ENCODE results near the gene CDRT4. TPM values are rescaled to one million over a fixed set of nuclear protein-coding genes. Genes with fewer than 3 reads are reported as not detected.

Gene CDRT4
- total and polyA plus RNA-seq, 10 of the 15 experiments (the other 5 are each of a cell fraction or from before 2014, with no cell fraction given), result 0.11 to 1.3 (median 0.51) TPM; not detected in 3

GRCh38 chr17:15398291-15398690, 69.1 kb downstream of the CDRT4 start (continued):
- TF ChIP-seq NFYA (IDR thresholded peaks at IDR 0.05; ENCODE audit: borderline replicate concordance, low read depth, low read length) (no peak), ZBTB40 (IDR thresholded peaks at IDR 0.05; ENCODE audit: borderline replicate concordance) (no peak), NFIC (IDR thresholded peaks at IDR 0.05; ENCODE audit: low read depth, low read length) (no peak), CREM (IDR thresholded peaks at IDR 0.05; ENCODE audit: low read depth) (no peak)
- TF ChIP-seq, protein P1, sequence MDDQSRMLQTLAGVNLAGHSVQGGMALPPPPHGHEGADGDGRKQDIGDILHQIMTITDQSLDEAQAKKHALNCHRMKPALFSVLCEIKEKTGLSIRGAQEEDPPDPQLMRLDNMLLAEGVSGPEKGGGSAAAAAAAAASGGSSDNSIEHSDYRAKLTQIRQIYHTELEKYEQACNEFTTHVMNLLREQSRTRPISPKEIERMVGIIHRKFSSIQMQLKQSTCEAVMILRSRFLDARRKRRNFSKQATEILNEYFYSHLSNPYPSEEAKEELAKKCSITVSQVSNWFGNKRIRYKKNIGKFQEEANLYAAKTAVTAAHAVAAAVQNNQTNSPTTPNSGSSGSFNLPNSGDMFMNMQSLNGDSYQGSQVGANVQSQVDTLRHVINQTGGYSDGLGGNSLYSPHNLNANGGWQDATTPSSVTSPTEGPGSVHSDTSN (IDR thresholded peaks at IDR 0.05; ENCODE audit: insufficient replicate concordance, low read depth, low read length), result no peak

DNA sequence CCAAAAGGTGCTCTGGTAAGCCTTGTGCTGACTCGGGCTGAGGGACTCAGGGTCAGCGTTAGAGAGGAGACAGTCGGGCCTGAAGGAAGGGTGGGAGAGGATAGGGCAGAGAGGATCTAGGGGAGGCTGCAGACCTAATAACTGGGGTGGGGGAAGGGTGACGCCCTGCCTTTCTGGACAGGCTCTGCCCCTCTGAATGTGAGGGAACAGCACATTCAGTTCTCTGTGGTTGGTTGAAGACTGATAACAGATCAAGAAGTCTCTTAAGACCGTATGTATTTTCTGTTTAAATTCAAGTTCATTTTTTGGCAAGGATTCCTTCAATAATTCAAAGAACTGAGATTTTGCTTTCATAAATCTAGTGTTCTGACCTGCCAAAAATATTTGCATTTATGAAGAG, 69.8 kb downstream of the CDRT4 start:
- ATAC-seq (no peak), DNase-seq (ENCODE audit: low read depth, low spot score) (no peak), FAIRE-seq (no peak)
- RAD21 ChIA-PET (ENCODE audit: unreplicated experiment), result no interaction called here
- Histone ChIP-seq H3K4me2 (ENCODE audit: control insufficient read depth, insufficient read depth) (no peak overlapping the region), H3K9ac (ENCODE audit: control insufficient read depth, insufficient read depth, low read length) (no peak overlapping the region), H3K4me1 (ENCODE audit: control insufficient read depth, insufficient read depth, low read length) (no peaks in the 10 kb centered on the region), H3K9me3 (replicated peaks; ENCODE audit: control insufficient read depth, insufficient read depth, low read length) (no peaks in the 10 kb centered on the region), H3K27ac (ENCODE audit: control insufficient read depth, insufficient read depth) (no peak overlapping the region), H2AFZ (ENCODE audit: control insufficient read depth, low read depth, low read length) (no peak overlapping the region), H3K36me3 (ENCODE audit: control insufficient read depth in 2 of 2, insufficient read depth in 2 of 2, low read length in 1 of 2) (no peaks in the 10 kb centered on the region), H3K27me3 (replicated peaks in 1 of 2; ENCODE audit: control insufficient read depth in 2 of 2, insufficient read depth in 2 of 2, low read length in 1 of 2) (no peaks in the 10 kb centered on the region), H3K4me3 (no peak overlapping the region), H3K79me2 (ENCODE audit: control insufficient read depth, insufficient read depth, low read length) (no peaks in the 10 kb centered on the region), H4K20me1 (ENCODE audit: control insufficient read depth, insufficient read depth) (no peaks in the 10 kb centered on the region)
- CTCF ChIA-PET, result no interaction called here
- no TSS peak for BruUV-seq (replicated peaks)
- intact Hi-C loops (cut with micrococcal nuclease; ENCODE audit: unreplicated experiment) (loop anchor here (10.0 kb wide), 1 partner anchor 63 kb away; no protein-coding TSS in a partner anchor), in situ Hi-C loops (cut with MboI) (loop anchor here (5.0 kb wide), 1 partner anchor 50 kb away; no protein-coding TSS in a partner anchor)
- WGBS (ENCODE audit: insufficient coverage, insufficient replicate concordance, low lambda C conversion rate, missing lambda C conversion rate), result 26% methylated on average over 4 of the region's 5 CpGs
- POLR2A ChIA-PET, result no interaction called here
- SMC1A ChIA-PET (ENCODE audit: uncharacterized antibody, unreplicated experiment), result no interaction called here
- no peak for TF ChIP-seq HDGF (IDR thresholded peaks at IDR 0.05)
- TF ChIP-seq, protein P2, sequence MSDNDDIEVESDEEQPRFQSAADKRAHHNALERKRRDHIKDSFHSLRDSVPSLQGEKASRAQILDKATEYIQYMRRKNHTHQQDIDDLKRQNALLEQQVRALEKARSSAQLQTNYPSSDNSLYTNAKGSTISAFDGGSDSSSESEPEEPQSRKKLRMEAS (IDR thresholded peaks at IDR 0.05; ENCODE audit: low read depth, low read length), result no peak
- TF ChIP-seq CHD4 (IDR thresholded peaks at IDR 0.05), result no peak
- TF ChIP-seq DPF2 (IDR thresholded peaks at IDR 0.05), result no peak
- no peak for TF ChIP-seq SMC3 (IDR thresholded peaks at IDR 0.05; ENCODE audit: borderline replicate concordance, low read length)
- no peak for TF ChIP-seq RFX5 (IDR thresholded peaks at IDR 0.05; ENCODE audit: low read depth, low read length)
- TF ChIP-seq CBX5 (IDR thresholded peaks at IDR 0.05; ENCODE audit: low read depth), result no peak
- no peak for TF ChIP-seq NFYA (IDR thresholded peaks at IDR 0.05; ENCODE audit: borderline replicate concordance, low read depth, low read length)
- TF ChIP-seq, protein P3, sequence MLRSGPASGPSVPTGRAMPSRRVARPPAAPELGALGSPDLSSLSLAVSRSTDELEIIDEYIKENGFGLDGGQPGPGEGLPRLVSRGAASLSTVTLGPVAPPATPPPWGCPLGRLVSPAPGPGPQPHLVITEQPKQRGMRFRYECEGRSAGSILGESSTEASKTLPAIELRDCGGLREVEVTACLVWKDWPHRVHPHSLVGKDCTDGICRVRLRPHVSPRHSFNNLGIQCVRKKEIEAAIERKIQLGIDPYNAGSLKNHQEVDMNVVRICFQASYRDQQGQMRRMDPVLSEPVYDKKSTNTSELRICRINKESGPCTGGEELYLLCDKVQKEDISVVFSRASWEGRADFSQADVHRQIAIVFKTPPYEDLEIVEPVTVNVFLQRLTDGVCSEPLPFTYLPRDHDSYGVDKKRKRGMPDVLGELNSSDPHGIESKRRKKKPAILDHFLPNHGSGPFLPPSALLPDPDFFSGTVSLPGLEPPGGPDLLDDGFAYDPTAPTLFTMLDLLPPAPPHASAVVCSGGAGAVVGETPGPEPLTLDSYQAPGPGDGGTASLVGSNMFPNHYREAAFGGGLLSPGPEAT (IDR thresholded peaks at IDR 0.05; ENCODE audit: low read depth), result no peak
